IMR-90 (cell line): ENCODE results near the gene AEN. TPM values are rescaled to one million over a fixed set of nuclear protein-coding genes. Genes with fewer than 3 reads are reported as not detected.

Experiments used
- ATAC-seq: fragments of 200-7000 bp; cut with Tn5 transposase; 2 replicates; pipeline ENCODE4 v1.9.1; 2020; ENCODE audit warnings: low read depth, mild to moderate bottlenecking, moderate library complexity
- BruUV-seq: library from RNA; stranded (reverse); fragments of 400-500 nt; replicated peaks from 2 replicates; lab custom pipeline; 2021; lab: Mats Ljungman, UMichigan
- CTCF ChIA-PET: fragments of 300-600 bp; formaldehyde crosslinking; extraction: SDS; loops from one replicate; lab custom pipeline; 2021; ENCODE audit warnings: antibody characterized with exemption; lab: Yijun Ruan, JAX
- POLR2A ChIA-PET: fragments of 300-600 bp; sonication (Branson Sonifier 250); formaldehyde crosslinking; loops from one replicate; lab custom pipeline; 2022; ENCODE audit warnings: antibody characterized with exemption; ENCODE audit not compliant: unreplicated experiment; lab: Charles Lee
- DNase-seq: peaks from one replicate; pipeline ENCODE4 v3.0.0; 2013
- H2AFZ ChIP-seq: replicated peaks from 2 replicates; pipeline ENCODE3; 2013; ENCODE audit warnings: low read length, mild to moderate bottlenecking; ENCODE audit not compliant: poor library complexity
- H2AK5ac ChIP-seq: 2 replicates; pipeline ENCODE4 v1.6.1; 2013; ENCODE audit warnings: low read depth, low read length, inconsistent platforms
- H2AK9ac ChIP-seq: replicated peaks from 2 replicates; pipeline ENCODE3; 2013; ENCODE audit warnings: mild to moderate bottlenecking, low read depth, low read length, moderate library complexity; ENCODE audit not compliant: poor library complexity
- H2BK120ac ChIP-seq: 2 replicates; pipeline ENCODE4 v1.6.1; 2013; ENCODE audit warnings: low read depth, low read length, inconsistent platforms
- H2BK15ac ChIP-seq: 3 replicates; pipeline ENCODE4 v1.6.1; 2013; ENCODE audit warnings: low read depth, low read length, inconsistent platforms
- H2BK20ac ChIP-seq: 2 replicates; pipeline ENCODE4 v1.6.1; 2013; ENCODE audit warnings: low read depth, mild to moderate bottlenecking, inconsistent platforms, low read length, moderate library complexity
- H2BK5ac ChIP-seq: 2 replicates; pipeline ENCODE4 v1.6.1; 2013; ENCODE audit warnings: mild to moderate bottlenecking, low read depth, low read length, inconsistent platforms; ENCODE audit not compliant: poor library complexity, severe bottlenecking
- H3K14ac ChIP-seq: replicated peaks from 2 replicates; pipeline ENCODE4 v1.6.1; 2013; ENCODE audit warnings: low read depth, low read length, inconsistent platforms
- H3K18ac ChIP-seq: 2 replicates; pipeline ENCODE4 v1.6.1; 2013; ENCODE audit warnings: low read depth, low read length, control low read depth
- H3K23ac ChIP-seq: 2 replicates; pipeline ENCODE4 v1.6.1; 2013; ENCODE audit warnings: low read depth, low read length, inconsistent platforms
- H3K27ac ChIP-seq: 2 replicates; pipeline ENCODE4 v1.5.1; 2013; ENCODE audit warnings: mild to moderate bottlenecking, control low read depth, low read length; ENCODE audit not compliant: insufficient read depth
- H3K27me3 ChIP-seq: 2 replicates; pipeline ENCODE4 v1.6.1; 2013; ENCODE audit warnings: low read length; ENCODE audit not compliant: control insufficient read depth, insufficient read depth
- H3K36me3 ChIP-seq: 2 replicates; pipeline ENCODE4 v1.6.1; 2013; ENCODE audit warnings: low read length, mixed read lengths; ENCODE audit not compliant: control insufficient read depth, insufficient read depth
- H3K4ac ChIP-seq: 2 replicates; pipeline ENCODE4 v1.6.1; 2013; ENCODE audit warnings: low read depth, low read length, inconsistent platforms
- H3K4me1 ChIP-seq: 2 replicates; pipeline ENCODE4 v1.6.1; 2013; ENCODE audit warnings: low read length, mixed read lengths; ENCODE audit not compliant: control insufficient read depth, insufficient read depth
- H3K4me2 ChIP-seq: 2 replicates; pipeline ENCODE4 v1.6.1; 2013; ENCODE audit warnings: low read depth, mild to moderate bottlenecking, control low read depth, low read length, moderate library complexity
- H3K4me3 ChIP-seq: 2 replicates; pipeline ENCODE4 v1.5.1; 2013; ENCODE audit warnings: low read depth, mild to moderate bottlenecking, control low read depth, low read length, moderate library complexity; ENCODE audit not compliant: insufficient read depth
- H3K56ac ChIP-seq: 2 replicates; pipeline ENCODE4 v1.6.1; 2013; ENCODE audit warnings: low read length, inconsistent platforms; ENCODE audit not compliant: insufficient read depth; ENCODE audit errors: extremely low read depth
- H3K79me1 ChIP-seq, 2 experiments: 2 replicates each; pipeline ENCODE4 v1.6.1; 2013; ENCODE audit warnings: low read length in 2 of 2, inconsistent platforms in 1 of 2, low read depth in 1 of 2
- H3K9ac ChIP-seq: 2 replicates; pipeline ENCODE4 v1.6.1; 2013; ENCODE audit warnings: low read depth, low read length, control low read depth
- H3K9me1 ChIP-seq: 2 replicates; pipeline ENCODE4 v1.6.1; 2013; ENCODE audit warnings: low read length, inconsistent platforms; ENCODE audit not compliant: insufficient read depth
- H3K9me3 ChIP-seq: 2 replicates; pipeline ENCODE4 v1.6.1; 2013; ENCODE audit warnings: low read length; ENCODE audit not compliant: control insufficient read depth, insufficient read depth
- H4K20me1 ChIP-seq: 2 replicates; pipeline ENCODE4 v1.6.1; 2013; ENCODE audit warnings: low read length, inconsistent platforms; ENCODE audit not compliant: insufficient read depth
- H4K5ac ChIP-seq: 2 replicates; pipeline ENCODE4 v1.6.1; 2013; ENCODE audit warnings: mild to moderate bottlenecking, low read depth, low read length, control low read depth
- H4K8ac ChIP-seq, 2 experiments: 2 replicates each; pipeline ENCODE4 v1.6.1; 2013; ENCODE audit warnings: low read depth in 2 of 2, low read length in 2 of 2, control low read depth in 1 of 2, inconsistent platforms in 1 of 2
- H4K91ac ChIP-seq: 2 replicates; pipeline ENCODE4 v1.6.1; 2013; ENCODE audit warnings: low read depth, low read length, inconsistent platforms; ENCODE audit not compliant: insufficient read depth
- MAZ ChIP-seq: IDR thresholded peaks from 2 replicates; pipeline ENCODE4 v1.6.1; 2012; ENCODE audit warnings: low read depth, mild to moderate bottlenecking, low read length, improper control_type of control experiment, moderate library complexity, borderline replicate concordance
- MXI1 ChIP-seq: IDR thresholded peaks from 2 replicates; pipeline ENCODE4 v1.6.1; 2012; ENCODE audit warnings: low read depth, mild to moderate bottlenecking, low read length, moderate library complexity, borderline replicate concordance
- SMC3 ChIP-seq: fragments of 150-350 bp; IDR thresholded peaks from 2 replicates; pipeline ENCODE4 v1.6.1; 2016; ENCODE audit warnings: low read depth, mild to moderate bottlenecking, antibody characterized with exemption, low read length, moderate library complexity
- WGBS, 2 experiments: methylation state at CpG; one replicate each; pipeline versions ENCODE4 v1.1.5 to v1.1.7; 2013; ENCODE audit warnings: missing lambda C conversion rate in 2 of 2; ENCODE audit not compliant: insufficient read length in 1 of 2; ENCODE audit errors: extremely low coverage in 2 of 2; 5-methylcytosine and 5-hydroxymethylcytosine counted together
- dilution Hi-C: fragments of 300-500 bp; cut with HindIII; formaldehyde crosslinking; loops from one replicate; pipeline ENCODE4 v1.14.3; 2018; ENCODE audit warnings: low sequenced_read_pairs; ENCODE audit not compliant: unreplicated experiment
- in situ Hi-C: fragments of 300-500 bp; cut with MboI; formaldehyde crosslinking; loops from 3 replicates; pipeline ENCODE4 v1.14.3; 2019; ENCODE audit warnings: low sequenced_read_pairs, inconsistent platforms, mixed read lengths
- intact Hi-C: fragments of 100-400 bp; cut with micrococcal nuclease; formaldehyde crosslinking; loops from 2 replicates; pipeline ENCODE4 v1.10.0; 2022
- polyA plus RNA-seq, 3 experiments: library from polyadenylated mRNA; depleted of rRNA; stranded (reverse); fragments of >200 nt; gene quantifications; 2 replicates each; pipeline ENCODE4 v1.2.3, GENCODE V29; 2012; ENCODE audit warnings: low replicate concordance in 1 of 3
- total RNA-seq: library from RNA; depleted of rRNA; stranded (reverse); fragments of >200 nt; gene quantifications from 2 replicates; pipeline ENCODE4 v1.2.3, GENCODE V29; 2012

Gene AEN
- total and polyA plus RNA-seq, 2 of the 4 experiments (the other 2 are of a cell fraction) = 48.6 to 85.5 TPM

GRCh38 chr15:88650556-88650955 is 29.4 kb downstream of the AEN start:
- dilution Hi-C loops (no loop called here), in situ Hi-C loops (loop anchor here (25.0 kb wide), 2 partner anchors 187 to 512 kb away; no protein-coding TSS in a partner anchor), intact Hi-C loops (no loop called here)
- Histone ChIP-seq H3K56ac (no peak overlapping the region), H2AK9ac (no peak overlapping the region), H2BK5ac (no peak overlapping the region), H4K20me1 (no peaks in the 10 kb centered on the region), H3K9ac (no peak overlapping the region), H4K91ac (no peak overlapping the region), H3K36me3 (no peaks in the 10 kb centered on the region), H4K5ac (no peak overlapping the region), H3K9me1 (peaks cover 15% of the 10 kb centered on the region), H3K27ac (no peak overlapping the region), H2BK15ac (no peak overlapping the region), H3K4ac (peak overlapping the region; percentile 91; the same call in 1 of the 2 replicates), H3K4me3 (no peak overlapping the region), H3K9me3 (no peaks in the 10 kb centered on the region), H3K14ac (no peak overlapping the region), H3K4me2 (no peak overlapping the region), H2AK5ac (peak overlapping the region; percentile 64; the same call in 1 of the 2 replicates), H2BK120ac (no peak overlapping the region), H3K4me1 (peaks cover 15% of the 10 kb centered on the region), H4K8ac (no peak overlapping the region), H3K27me3 (no peaks in the 10 kb centered on the region), H2BK20ac (no peak overlapping the region), H3K79me1 (no peaks in the 10 kb centered on the region), H2AFZ (no peak overlapping the region), H3K18ac (no peak overlapping the region), H3K23ac (no peak overlapping the region)
- DNase-seq (no peak), ATAC-seq (no peak)
- TF ChIP-seq MXI1 (no peak), MAZ (no peak), SMC3 (no peak)
- no TSS peak for BruUV-seq
- 100% methylated on average over 2 of the region's 12 CpGs; no CpG with 5 or more reads in 1 of the 2 experiments for WGBS, 2 experiments
- POLR2A ChIA-PET = no interaction called here
- CTCF ChIA-PET = interaction anchor here (1.0 kb wide), 1 partner anchor 12 kb away, joined by 3 read pairs; the partner anchor contains the start of gene ISG20
